H1 (cell line): ENCODE measurements around the gene HMCN1. TPM values are rescaled to one million over a fixed set of nuclear protein-coding genes. Genes with fewer than 3 reads are reported as not detected.

Experiments
- CTCF ChIA-PET: fragments of 300-600 bp; sonication (Branson Sonifier 250); formaldehyde crosslinking; loops from one replicate; lab custom pipeline; 2021; ENCODE audit not compliant: partially characterized antibody; lab: Charles Lee
- POLR2A ChIA-PET: fragments of 300-600 bp; sonication (Branson Sonifier 250); formaldehyde crosslinking; loops from one replicate; lab custom pipeline; 2021; ENCODE audit warnings: inconsistent platforms; ENCODE audit not compliant: partially characterized antibody; lab: Charles Lee
- DNase-seq, 2 experiments: peaks; one replicate each; pipeline versions ENCODE4 v3.0.0 to v3.0.0-alpha.2; 2010 to 2022; ENCODE audit warnings: low spot score in 2 of 2, low read depth in 1 of 2, mixed read lengths in 1 of 2
- FAIRE-seq: peaks from 2 replicates; lab custom pipeline; 2011; peaks lifted over from hg19 to GRCh38; lab: Jason Lieb, UNC
- H2AFZ ChIP-seq: 2 replicates; pipeline ENCODE4 v1.8.1; 2012; ENCODE audit warnings: low read length, inconsistent platforms
- H2AK5ac ChIP-seq: 2 replicates; pipeline ENCODE4 v1.6.1; 2013; ENCODE audit warnings: low read depth, low read length
- H2BK120ac ChIP-seq: replicated peaks from 2 replicates; pipeline ENCODE3; 2013; ENCODE audit warnings: low read depth, low read length, inconsistent platforms
- H2BK12ac ChIP-seq: 2 replicates; pipeline ENCODE4 v1.6.1; 2013; ENCODE audit warnings: low read depth, low read length
- H2BK15ac ChIP-seq: 2 replicates; pipeline ENCODE4 v1.6.1; 2013; ENCODE audit warnings: low read length
- H2BK20ac ChIP-seq: 2 replicates; pipeline ENCODE4 v1.6.1; 2013; ENCODE audit warnings: low read length
- H2BK5ac ChIP-seq: 2 replicates; pipeline ENCODE4 v1.6.1; 2013; ENCODE audit warnings: low read depth, low read length
- H3K14ac ChIP-seq: 2 replicates; pipeline ENCODE4 v1.6.1; 2013; ENCODE audit warnings: inconsistent platforms; ENCODE audit not compliant: insufficient read length
- H3K18ac ChIP-seq: 2 replicates; pipeline ENCODE4 v1.6.1; 2013; ENCODE audit warnings: low read length; ENCODE audit errors: extremely low read depth
- H3K23ac ChIP-seq: 2 replicates; pipeline ENCODE4 v1.6.1; 2013; ENCODE audit warnings: inconsistent platforms; ENCODE audit not compliant: insufficient read length
- H3K23me2 ChIP-seq: 2 replicates; pipeline ENCODE4 v1.6.1; 2013; ENCODE audit warnings: low read depth, low read length
- H3K27ac ChIP-seq: 2 replicates; pipeline ENCODE4 v1.6.1; 2011; ENCODE audit warnings: low read depth, low read length, inconsistent platforms
- H3K27me3 ChIP-seq, 4 experiments: replicated peaks in 1 of 4; 1 replicate in 1 of 4; 2 replicates in 3 of 4; pipeline versions ENCODE4 v1.6.1 to v1.8.1; 2011 to 2013; ENCODE audit warnings: low read length in 3 of 4, mild to moderate bottlenecking in 3 of 4, inconsistent platforms in 2 of 4, mixed read lengths in 2 of 4, moderate library complexity in 1 of 4; ENCODE audit not compliant: control insufficient read depth in 3 of 4, insufficient read depth in 3 of 4; ENCODE audit errors: extremely low read depth in 1 of 4
- H3K36me3 ChIP-seq, 4 experiments: 2 replicates each; pipeline versions ENCODE4 v1.6.1 to v1.8.1; 2011 to 2013; ENCODE audit warnings: mild to moderate bottlenecking in 4 of 4, low read length in 3 of 4, moderate library complexity in 2 of 4, control low read depth in 1 of 4, inconsistent platforms in 1 of 4; ENCODE audit not compliant: insufficient read depth in 4 of 4, control insufficient read depth in 2 of 4
- H3K4ac ChIP-seq: replicated peaks from 2 replicates; pipeline ENCODE3; 2013; ENCODE audit warnings: low read length, low read depth, mixed read lengths, inconsistent platforms; ENCODE audit not compliant: insufficient read length
- H3K4me1 ChIP-seq, 4 experiments: replicated peaks in 1 of 4; 1 replicate in 1 of 4; 2 replicates in 3 of 4; pipeline versions ENCODE4 v1.6.1 to v1.8.1; 2011 to 2013; ENCODE audit warnings: low read length in 3 of 4, inconsistent platforms in 2 of 4, mixed read lengths in 1 of 4; ENCODE audit not compliant: insufficient read depth in 4 of 4, control insufficient read depth in 3 of 4
- H3K4me2 ChIP-seq, 2 experiments: 2 replicates each; pipeline versions ENCODE4 v1.6.1 to v1.8.1; 2011 to 2013; ENCODE audit warnings: low read depth in 2 of 2, low read length in 2 of 2, control low read depth in 1 of 2, inconsistent platforms in 1 of 2, mild to moderate bottlenecking in 1 of 2; ENCODE audit not compliant: insufficient read depth in 1 of 2
- H3K4me3 ChIP-seq, 4 experiments: fragments of 200-600, 300-600 bp in 1 of 4; sonication (generic), shearing (Covaris generic), sonication (Bioruptor Twin) in 1 of 4; 2 replicates each; pipeline versions ENCODE4 v1.5.1 to v1.8.1; 2011 to 2016; ENCODE audit warnings: low read length in 4 of 4, low read depth in 3 of 4, control low read depth in 2 of 4, inconsistent platforms in 2 of 4, mild to moderate bottlenecking in 2 of 4, mixed read lengths in 1 of 4, moderate library complexity in 1 of 4; ENCODE audit not compliant: insufficient read depth in 2 of 4; ENCODE audit errors: extremely low read depth in 1 of 4
- H3K56ac ChIP-seq: replicated peaks from 2 replicates; pipeline ENCODE3; 2013; ENCODE audit warnings: low read depth, mild to moderate bottlenecking, mixed read lengths, low read length, inconsistent platforms; ENCODE audit not compliant: insufficient read length
- H3K79me1 ChIP-seq: 2 replicates; pipeline ENCODE4 v1.6.1; 2013; ENCODE audit warnings: low read depth, low read length, control low read depth
- H3K79me2 ChIP-seq, 2 experiments: 2 replicates each; pipeline versions ENCODE4 v1.6.1 to v1.8.1; 2012 to 2013; ENCODE audit warnings: low read length in 2 of 2, mild to moderate bottlenecking in 2 of 2, inconsistent platforms in 1 of 2; ENCODE audit not compliant: insufficient read depth in 2 of 2, control insufficient read depth in 1 of 2
- H3K9ac ChIP-seq, 4 experiments: replicated peaks in 1 of 4; 1 replicate in 1 of 4; 2 replicates in 3 of 4; pipeline versions ENCODE4 v1.6.1 to v1.8.1; 2011 to 2013; ENCODE audit warnings: low read depth in 3 of 4, low read length in 3 of 4, control low read depth in 2 of 4, mild to moderate bottlenecking in 2 of 4, moderate library complexity in 2 of 4, inconsistent platforms in 1 of 4; ENCODE audit errors: extremely low read depth in 1 of 4
- H3K9me3 ChIP-seq, 2 experiments: 2 replicates each; pipeline versions ENCODE4 v1.6.1 to v1.8.1; 2012 to 2013; ENCODE audit warnings: mild to moderate bottlenecking in 2 of 2, moderate library complexity in 2 of 2, control low read depth in 1 of 2, inconsistent platforms in 1 of 2, low read depth in 1 of 2, low read length in 1 of 2, mixed read lengths in 1 of 2; ENCODE audit not compliant: insufficient read depth in 2 of 2
- H4K20me1 ChIP-seq, 2 experiments: replicated peaks in 1 of 2; 2 replicates each; pipeline versions ENCODE3 to v1.8.1; 2011 to 2013; ENCODE audit warnings: inconsistent platforms in 2 of 2, low read length in 2 of 2, mild to moderate bottlenecking in 1 of 2; ENCODE audit not compliant: insufficient read depth in 2 of 2, control insufficient read depth in 1 of 2
- H4K5ac ChIP-seq: 2 replicates; pipeline ENCODE4 v1.6.1; 2013; ENCODE audit warnings: low read length, low read depth, mixed read lengths, inconsistent platforms; ENCODE audit not compliant: insufficient read length
- H4K8ac ChIP-seq: 2 replicates; pipeline ENCODE4 v1.8.0; 2013; ENCODE audit warnings: mild to moderate bottlenecking, moderate library complexity, low read length, inconsistent platforms; ENCODE audit not compliant: insufficient read depth; ENCODE audit errors: extremely low read depth
- H4K91ac ChIP-seq: replicated peaks from 2 replicates; pipeline ENCODE3; 2013; ENCODE audit warnings: low read length, mixed read lengths, inconsistent platforms; ENCODE audit not compliant: insufficient read length
- ASH2L ChIP-seq: fragments of 200-600, 300-600 bp; sonication (generic); IDR thresholded peaks from one replicate; pipeline ENCODE4 v1.7.1; 2017; ENCODE audit warnings: low read length
- CTBP2 ChIP-seq: IDR thresholded peaks from 2 replicates; pipeline ENCODE4 v1.7.0; 2011; ENCODE audit warnings: borderline replicate concordance, mild to moderate bottlenecking, moderate library complexity, mixed read lengths, low read length; ENCODE audit not compliant: insufficient read depth, insufficient read length
- CTCF ChIP-seq, 3 experiments: IDR thresholded peaks; 1 replicate in 2 of 3; 2 replicates in 1 of 3; pipeline versions ENCODE4 v1.5.1 to v1.6.1; 2011; ENCODE audit warnings: low read length in 3 of 3, mild to moderate bottlenecking in 3 of 3, inconsistent platforms in 2 of 3, low read depth in 1 of 3, moderate library complexity in 1 of 3; ENCODE audit not compliant: insufficient read depth in 1 of 3; ENCODE audit errors: control extremely low read depth in 1 of 3
- EP300 ChIP-seq, 2 experiments: IDR thresholded peaks; 1 replicate in 1 of 2; 2 replicates in 1 of 2; pipeline ENCODE4 v1.6.1; 2011 to 2012; ENCODE audit warnings: low read depth in 2 of 2, low read length in 2 of 2, mild to moderate bottlenecking in 2 of 2, borderline replicate concordance in 1 of 2, inconsistent platforms in 1 of 2, moderate library complexity in 1 of 2
- GABPA ChIP-seq: IDR thresholded peaks from 2 replicates; pipeline ENCODE4 v1.6.1; 2011; ENCODE audit warnings: mild to moderate bottlenecking, low read length, moderate library complexity, borderline replicate concordance; ENCODE audit not compliant: insufficient read depth
- GTF2F1 ChIP-seq: IDR thresholded peaks from 2 replicates; pipeline ENCODE4 v1.6.1; 2012; ENCODE audit warnings: low read depth, low read length, improper control_type of control experiment, borderline replicate concordance
- HDAC6 ChIP-seq: IDR thresholded peaks from one replicate; pipeline ENCODE4 v1.7.1; 2012; ENCODE audit warnings: low read depth, mild to moderate bottlenecking, inconsistent platforms, low read length, moderate library complexity
- KDM5A ChIP-seq: fragments of 200-600 bp; IDR thresholded peaks from 2 replicates; pipeline ENCODE4 v1.7.1; 2012; ENCODE audit warnings: mild to moderate bottlenecking, low read length, inconsistent platforms, mixed read lengths
- POLR2A ChIP-seq, 2 experiments: IDR thresholded peaks; 1 replicate in 1 of 2; 2 replicates in 1 of 2; pipeline ENCODE4 v1.6.1; 2011; ENCODE audit warnings: low read depth in 2 of 2, low read length in 2 of 2, mild to moderate bottlenecking in 2 of 2; ENCODE audit errors: control extremely low read depth in 1 of 2
- RAD21 ChIP-seq, 2 experiments: IDR thresholded peaks in 1 of 2; conservative IDR thresholded peaks in 1 of 2; 2 replicates each; pipeline ENCODE4 v1.6.1; 2011; ENCODE audit warnings: low read depth in 2 of 2, low read length in 2 of 2, improper control_type of control experiment in 1 of 2, inconsistent platforms in 1 of 2, mild to moderate bottlenecking in 1 of 2, moderate library complexity in 1 of 2
- RFX5 ChIP-seq: IDR thresholded peaks from 2 replicates; pipeline ENCODE4 v1.6.1; 2011; ENCODE audit warnings: low read depth, low read length, improper control_type of control experiment, borderline replicate concordance
- SIN3A ChIP-seq, 2 experiments: IDR thresholded peaks in 1 of 2; conservative IDR thresholded peaks in 1 of 2; 2 replicates each; pipeline ENCODE4 v1.6.1; 2011 to 2012; ENCODE audit warnings: low read length in 2 of 2, improper control_type of control experiment in 1 of 2, low read depth in 1 of 2, mild to moderate bottlenecking in 1 of 2
- polyA plus RNA-seq, 7 experiments: library from polyadenylated mRNA; depleted of rRNA in 3 of 7; stranded (reverse) in 5 of 7; unstranded in 2 of 7; fragments of >200 nt in 5 of 7; fragments of 200-250 nt in 2 of 7; gene quantifications; 1 replicate in 5 of 7; 2 replicates in 1 of 7; 4 replicates in 1 of 7; pipeline versions ENCODE4 v1.2.1 to v1.2.3, GENCODE V29; 2011 to 2013; ENCODE audit warnings: missing spikeins in 2 of 7, mixed read lengths in 2 of 7
- total RNA-seq: library from RNA; stranded (reverse); fragmentation: NEBNext Ultra II Directional; extraction: Animal tissue kit (Norgen Biotek cat#: 25700); gene quantifications from 2 replicates; pipeline ENCODE4 v1.2.1, GENCODE V29; 2021

Gene HMCN1
- total and polyA plus RNA-seq, 2 of the 8 experiments (the other 6 are each of a cell fraction or from before 2014, with no cell fraction given): 13.8 to 14.6 TPM

- Histone ChIP-seq H3K23me2 (no peaks in the 10 kb centered on the region), H3K18ac (no peak overlapping the region), H2BK5ac (no peak overlapping the region), H4K91ac (no peak overlapping the region), H3K79me2 (no peaks in the 10 kb centered on the region), H2AFZ (no peak overlapping the region), H2BK15ac (no peak overlapping the region), H3K4me2 (no peak overlapping the region), H3K4me3 (no peak overlapping the region), H4K20me1 (no peaks in the 10 kb centered on the region), H2BK20ac (no peak overlapping the region), H3K56ac (no peak overlapping the region), H3K36me3 (no peaks in the 10 kb centered on the region), H4K8ac (no peak overlapping the region), H3K9me3 (peaks cover 0 to 5% of the 10 kb centered on the region in 2 experiments; a peak in 1 of 4 replicates), H3K9ac (no peak overlapping the region), H2BK12ac (no peak overlapping the region), H2BK120ac (no peak overlapping the region), H3K4ac (no peak overlapping the region), H3K4me1 (no peaks in the 10 kb centered on the region), H3K23ac (no peak overlapping the region), H3K14ac (no peak overlapping the region), H4K5ac (no peak overlapping the region), H2AK5ac (no peak overlapping the region), H3K27ac (no peak overlapping the region), H3K27me3 (no peaks in the 10 kb centered on the region), H3K79me1 (no peaks in the 10 kb centered on the region)
- DNase-seq (no peak), FAIRE-seq (no peak)
- TF ChIP-seq CTCF (IDR thresholded peaks at IDR 0.05; ENCODE audit: control extremely low read depth in 1 of 3, insufficient read depth in 1 of 3, low read depth in 1 of 3, low read length in 3 of 3) (no peak), EP300 (IDR thresholded peaks at IDR 0.05; ENCODE audit: borderline replicate concordance in 1 of 2, low read depth in 2 of 2, low read length in 2 of 2) (no peak), GTF2F1 (no peak), HDAC6 (no peak), CTBP2 (no peak), ASH2L (no peak), RFX5 (no peak), RAD21 (IDR thresholded peaks at IDR 0.05 in 1 of 2, conservative IDR thresholded peaks at IDR 0.05 in 1 of 2; ENCODE audit: low read depth in 2 of 2, low read length in 2 of 2) (no peak), KDM5A (no peak), GABPA (no peak), POLR2A (IDR thresholded peaks at IDR 0.05; ENCODE audit: control extremely low read depth in 1 of 2, low read depth in 2 of 2, low read length in 2 of 2) (no peak), SIN3A (conservative IDR thresholded peaks at IDR 0.05 in 1 of 2, IDR thresholded peaks at IDR 0.05 in 1 of 2; ENCODE audit: low read depth in 1 of 2, low read length in 2 of 2) (no peak)
- CTCF ChIA-PET: interaction anchor here (2.1 kb wide), 1 partner anchor 27 kb away, joined by 4 read pairs; no protein-coding TSS in a partner anchor
- POLR2A ChIA-PET: no interaction called here
Observed at GRCh38 chr1:185896863-185897262, 162.7 kb downstream of the HMCN1 start.
